HepG2 (cell line): Measurements from ENCODE around the gene SAP25. TPM values are rescaled to one million over a fixed set of nuclear protein-coding genes. Genes with fewer than 3 reads are reported as not detected.
A peak's percentile ranks its signal among the peaks of the same experiment; 100 is the strongest.

Experiments
- ATAC-seq: fragments of 200-7000 bp; cut with Tn5 transposase; 3 replicates; pipeline ENCODE4 v1.9.1; 2020; ENCODE audit warnings: mild to moderate bottlenecking, moderate library complexity
- BruUV-seq: library from RNA; stranded (reverse); fragments of 400-500 nt; replicated peaks from 2 replicates; lab custom pipeline; 2021; lab: Mats Ljungman, UMichigan
- CTCF ChIA-PET: fragments of 300-600 bp; formaldehyde crosslinking; extraction: SDS; loops from one replicate; lab custom pipeline; 2021; ENCODE audit warnings: low total read pairs, inconsistent platforms, low intra/inter-chr PET ratio; lab: Yijun Ruan, JAX
- POLR2A ChIA-PET: fragments of 350-600 bp; sonication (Branson Sonifier 250); formaldehyde crosslinking; loops from one replicate; lab custom pipeline; 2020; ENCODE audit warnings: antibody characterized with exemption, inconsistent platforms; lab: Yijun Ruan, JAX
- DNase-seq: peaks from one replicate; pipeline ENCODE4 v3.0.0-alpha.2; 2015; ENCODE audit warnings: low spot score
- FAIRE-seq: peaks from 3 replicates; lab custom pipeline; 2011; peaks lifted over from hg19 to GRCh38; lab: Jason Lieb, UNC
- H2AFZ ChIP-seq: one replicate; pipeline ENCODE4 v1.6.1; 2011; ENCODE audit warnings: low read length, inconsistent platforms
- H3K27ac ChIP-seq: fragments of 300-600 bp; 3 replicates; pipeline ENCODE4 v1.8.0; 2011; ENCODE audit warnings: mixed run types, mild to moderate bottlenecking, mixed read lengths, low read length, inconsistent platforms; ENCODE audit not compliant: insufficient read depth; ENCODE audit errors: extremely low read length
- H3K27me3 ChIP-seq, 2 experiments: fragments of 200-600 bp in 1 of 2; 2 replicates in 1 of 2; 3 replicates in 1 of 2; pipeline versions ENCODE4 v1.6.0 to v1.8.0; 2011; ENCODE audit warnings: low read length in 2 of 2, mild to moderate bottlenecking in 2 of 2, moderate library complexity in 2 of 2, inconsistent platforms in 1 of 2; ENCODE audit not compliant: insufficient read depth in 2 of 2, control insufficient read depth in 1 of 2
- H3K36me3 ChIP-seq, 2 experiments: fragments of 200-600 bp in 1 of 2; replicated peaks in 1 of 2; 2 replicates in 1 of 2; 3 replicates in 1 of 2; pipeline versions ENCODE4 v1.5.1 to v1.8.0; 2011; ENCODE audit warnings: low read length in 2 of 2, inconsistent platforms in 1 of 2; ENCODE audit not compliant: insufficient read depth in 2 of 2, control insufficient read depth in 1 of 2
- H3K4me1 ChIP-seq: 2 replicates; pipeline ENCODE4 v1.5.1; 2012; ENCODE audit warnings: low read length, inconsistent platforms; ENCODE audit not compliant: insufficient read depth
- H3K4me2 ChIP-seq: 2 replicates; pipeline ENCODE4 v1.6.0; 2011; ENCODE audit warnings: low read depth, low read length, inconsistent platforms
- H3K4me3 ChIP-seq, 3 experiments: fragments of 200-600 bp in 1 of 3; sonication (generic), shearing (Covaris generic) in 1 of 3; replicated peaks in 1 of 3; 2 replicates each; pipeline ENCODE4 v1.5.1; 2011 to 2016; ENCODE audit warnings: low read length in 3 of 3, inconsistent platforms in 2 of 3, low read depth in 2 of 3, mild to moderate bottlenecking in 2 of 3, control low read depth in 1 of 3, mixed read lengths in 1 of 3; ENCODE audit not compliant: insufficient read depth in 1 of 3
- H3K79me2 ChIP-seq: one replicate; pipeline ENCODE4 v1.6.1; 2011; ENCODE audit warnings: low read length, inconsistent platforms; ENCODE audit not compliant: insufficient read depth
- H3K9ac ChIP-seq: 2 replicates; pipeline ENCODE4 v1.6.0; 2011; ENCODE audit warnings: mild to moderate bottlenecking, low read depth, low read length, inconsistent platforms; ENCODE audit not compliant: insufficient read depth
- H3K9me3 ChIP-seq: 2 replicates; pipeline ENCODE4 v1.5.1; 2012; ENCODE audit warnings: mild to moderate bottlenecking, low read length
- H4K20me1 ChIP-seq: 2 replicates; pipeline ENCODE4 v1.6.0; 2011; ENCODE audit warnings: inconsistent platforms, mild to moderate bottlenecking, low read length, moderate library complexity; ENCODE audit not compliant: insufficient read depth
- HHEX ChIP-seq: IDR thresholded peaks from 2 replicates; pipeline ENCODE4 v1.6.1; 2016; ENCODE audit warnings: control low read depth
- NR1H2 ChIP-seq: sonication (generic); formaldehyde crosslinking; IDR thresholded peaks from 2 replicates; pipeline ENCODE4 v1.8.1; 2022; ENCODE audit warnings: low read depth, missing genetic modification reagents, borderline replicate concordance
- PRPF4 ChIP-seq: fragments of 200-400 bp; formaldehyde crosslinking; IDR thresholded peaks from 2 replicates; pipeline ENCODE4 v1.6.1; 2016; ENCODE audit warnings: low read length, low read depth; ENCODE audit not compliant: poor library complexity, severe bottlenecking
- REPIN1 ChIP-seq: sonication (generic); formaldehyde crosslinking; IDR thresholded peaks from 2 replicates; pipeline ENCODE4 v1.8.0; 2022; ENCODE audit warnings: missing genetic modification reagents, low read depth, mild to moderate bottlenecking, borderline replicate concordance
- ZBTB8A ChIP-seq: sonication (generic); formaldehyde crosslinking; IDR thresholded peaks from 2 replicates; pipeline ENCODE4 v1.4.0; 2020; ENCODE audit warnings: mild to moderate bottlenecking, low read depth, missing genetic modification reagents, borderline replicate concordance
- ZNF574 ChIP-seq: sonication (generic); formaldehyde crosslinking; IDR thresholded peaks from 2 replicates; pipeline ENCODE4 v1.4.0; 2020; ENCODE audit warnings: missing genetic modification reagents
- WGBS: methylation state at CpG from one replicate; pipeline ENCODE4 v1.1.6; 2017; ENCODE audit warnings: low lambda C conversion rate; 5-methylcytosine and 5-hydroxymethylcytosine counted together
- in situ Hi-C: cut with HindIII; loops from 2 replicates; pipeline ENCODE4 v1.10.0; 2017; ENCODE audit warnings: low pct_unique_long_range_greater_than_20kb; ENCODE audit not compliant: extremely low pct_ligation_motif_present
- intact Hi-C: fragments of 100-400 bp; cut with micrococcal nuclease; formaldehyde crosslinking; loops from one replicate; pipeline ENCODE4 v1.10.0; 2022; ENCODE audit not compliant: unreplicated experiment
- polyA plus RNA-seq, 8 experiments: library from polyadenylated mRNA; depleted of rRNA in 3 of 8; stranded (reverse) in 7 of 8; unstranded in 1 of 8; fragments of >200 nt; fragmentation: Illumina TruSeq in 4 of 8; extraction: Trizol in 4 of 8; gene quantifications; 2 replicates each; pipeline versions ENCODE4 v1.2.1 to v1.2.3, GENCODE V29; 2011 to 2016; ENCODE audit warnings: low read depth in 4 of 8, missing spikeins in 1 of 8, mixed read lengths in 1 of 8; ENCODE audit not compliant: insufficient read depth in 1 of 8
- total RNA-seq, 5 experiments: library from RNA; depleted of rRNA; stranded (reverse); fragments of >200 nt; fragmentation: Illumina TruSeq; extraction: Trizol; gene quantifications; 2 replicates each; pipeline ENCODE4 v1.2.3, GENCODE V29; 2016; ENCODE audit warnings: low read depth in 1 of 5
- TF ChIP-seq, protein P1 (sequence below): sonication (generic); formaldehyde crosslinking; IDR thresholded peaks from 2 replicates; pipeline ENCODE4 v1.4.0; 2020; ENCODE audit warnings: missing genetic modification reagents, borderline replicate concordance
- TF ChIP-seq, protein P2 (sequence below): sonication (generic); formaldehyde crosslinking; IDR thresholded peaks from 2 replicates; pipeline ENCODE4 v1.5.0; 2020; ENCODE audit warnings: missing genetic modification reagents, mild to moderate bottlenecking, borderline replicate concordance

SAP25 gene
- total and polyA plus RNA-seq, 2 of the 13 experiments (the other 11 are each of a cell fraction or from before 2014, with no cell fraction given): 0.15 to 0.20 TPM

GRCh38 chr7:100603726-100604027 lies 30.0 kb upstream of the SAP25 start (continued):
- TF ChIP-seq, protein P1, sequence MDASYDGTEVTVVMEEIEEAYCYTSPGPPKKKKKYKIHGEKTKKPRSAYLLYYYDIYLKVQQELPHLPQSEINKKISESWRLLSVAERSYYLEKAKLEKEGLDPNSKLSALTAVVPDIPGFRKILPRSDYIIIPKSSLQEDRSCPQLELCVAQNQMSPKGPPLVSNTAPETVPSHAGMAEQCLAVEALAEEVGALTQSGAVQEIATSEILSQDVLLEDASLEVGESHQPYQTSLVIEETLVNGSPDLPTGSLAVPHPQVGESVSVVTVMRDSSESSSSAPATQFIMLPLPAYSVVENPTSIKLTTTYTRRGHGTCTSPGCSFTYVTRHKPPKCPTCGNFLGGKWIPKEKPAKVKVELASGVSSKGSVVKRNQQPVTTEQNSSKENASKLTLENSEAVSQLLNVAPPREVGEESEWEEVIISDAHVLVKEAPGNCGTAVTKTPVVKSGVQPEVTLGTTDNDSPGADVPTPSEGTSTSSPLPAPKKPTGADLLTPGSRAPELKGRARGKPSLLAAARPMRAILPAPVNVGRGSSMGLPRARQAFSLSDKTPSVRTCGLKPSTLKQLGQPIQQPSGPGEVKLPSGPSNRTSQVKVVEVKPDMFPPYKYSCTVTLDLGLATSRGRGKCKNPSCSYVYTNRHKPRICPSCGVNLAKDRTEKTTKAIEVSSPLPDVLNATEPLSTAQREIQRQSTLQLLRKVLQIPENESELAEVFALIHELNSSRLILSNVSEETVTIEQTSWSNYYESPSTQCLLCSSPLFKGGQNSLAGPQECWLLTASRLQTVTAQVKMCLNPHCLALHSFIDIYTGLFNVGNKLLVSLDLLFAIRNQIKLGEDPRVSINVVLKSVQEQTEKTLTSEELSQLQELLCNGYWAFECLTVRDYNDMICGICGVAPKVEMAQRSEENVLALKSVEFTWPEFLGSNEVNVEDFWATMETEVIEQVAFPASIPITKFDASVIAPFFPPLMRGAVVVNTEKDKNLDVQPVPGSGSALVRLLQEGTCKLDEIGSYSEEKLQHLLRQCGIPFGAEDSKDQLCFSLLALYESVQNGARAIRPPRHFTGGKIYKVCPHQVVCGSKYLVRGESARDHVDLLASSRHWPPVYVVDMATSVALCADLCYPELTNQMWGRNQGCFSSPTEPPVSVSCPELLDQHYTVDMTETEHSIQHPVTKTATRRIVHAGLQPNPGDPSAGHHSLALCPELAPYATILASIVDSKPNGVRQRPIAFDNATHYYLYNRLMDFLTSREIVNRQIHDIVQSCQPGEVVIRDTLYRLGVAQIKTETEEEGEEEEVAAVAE (CRISPR knock-in tag): no peak
- TF ChIP-seq, protein P2, sequence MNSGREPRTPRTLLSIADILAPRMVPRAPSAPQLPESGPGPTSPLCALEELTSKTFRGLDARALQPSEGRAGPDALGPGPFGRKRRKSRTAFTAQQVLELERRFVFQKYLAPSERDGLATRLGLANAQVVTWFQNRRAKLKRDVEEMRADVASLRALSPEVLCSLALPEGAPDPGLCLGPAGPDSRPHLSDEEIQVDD: no peak
- TF ChIP-seq PRPF4 (no peak), HHEX (CRISPR knock-in tag) (no peak), ZBTB8A (no peak), NR1H2 (CRISPR knock-in tag) (no peak)

DNA sequence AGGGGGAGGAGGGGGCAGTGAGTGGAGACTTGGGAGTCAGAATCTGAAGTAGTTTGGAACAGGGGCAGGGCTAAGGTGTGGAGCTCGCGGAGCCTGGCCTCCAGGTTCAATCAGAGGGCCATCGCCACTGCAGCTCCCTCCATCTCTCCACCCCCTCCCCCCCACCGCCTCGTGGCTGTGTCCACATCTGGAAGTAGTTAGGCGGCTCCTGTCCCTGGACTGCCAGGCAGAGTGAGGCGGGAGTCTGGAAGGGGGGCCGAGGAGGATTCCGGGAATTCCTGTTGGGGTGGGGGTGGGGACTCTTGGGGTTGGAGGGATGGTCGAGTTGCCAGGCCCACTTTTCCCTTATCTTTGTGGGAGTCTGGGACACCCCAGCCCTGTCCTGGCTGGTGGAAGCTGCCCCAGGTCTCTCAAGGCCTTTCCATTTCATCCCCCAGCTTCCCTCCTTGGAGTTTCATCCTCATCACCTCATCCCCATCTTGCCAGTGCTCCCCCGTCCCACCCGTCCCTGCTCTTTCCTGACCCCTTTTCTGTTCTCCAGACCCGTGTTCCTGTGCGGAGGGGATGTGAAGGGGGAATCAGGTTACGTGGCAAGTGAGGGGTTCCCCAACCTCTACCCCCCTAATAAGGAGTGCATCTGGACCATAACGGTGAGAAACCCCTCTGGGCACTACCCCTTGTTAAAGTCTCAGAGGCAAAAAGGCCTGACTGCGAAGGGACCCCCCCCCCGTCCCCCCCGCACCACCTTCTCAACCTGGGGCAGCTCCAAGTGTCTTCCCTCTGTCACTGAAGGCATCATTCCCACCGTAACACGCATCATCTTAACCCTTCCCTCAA lies 29.4 kb upstream of the SAP25 start:
- ATAC-seq: peak; percentile 5; the same call in 1 of the 3 replicates
- H2AFZ ChIP-seq: no peak overlapping the region
- H3K27ac ChIP-seq: no peak overlapping the region
- H3K79me2 ChIP-seq: no peaks in the 10 kb centered on the region
- in situ Hi-C loops: no loop called here
- H3K9ac ChIP-seq: no peak overlapping the region
- no peak for TF ChIP-seq REPIN1 (CRISPR knock-in tag)
- TF ChIP-seq ZNF574: 0 out of 2 replicates have a peak, but pooled peaks have one; percentile 5
- ChIA-PET CTCF (no interaction called here), POLR2A (interaction anchor here (1.2 to 2.9 kb wide), 4 partner anchors 9 to 272 kb away, joined by 3 to 19 read pairs (median 10); partner anchors contain the start of genes FBXO24, LRCH4, MOSPD3 and POP7)
- H3K4me1 ChIP-seq: peaks cover 44% of the 10 kb centered on the region
- H3K27me3 ChIP-seq: 0 out of 5 replicates have a peak, but pooled peaks cover 0 to 2% of the 10 kb centered on the region in 2 experiments
- WGBS: 46% methylated on average over 20 of the region's 21 CpGs
- DNase-seq: no peak
- peak overlapping the region; percentile 86 for H3K4me2 ChIP-seq
- no peak for FAIRE-seq
- peak overlapping the region in 2 of 3 experiments; percentile 36 to 71; a peak in 2 of 6 replicates for H3K4me3 ChIP-seq
- no TSS peak for BruUV-seq
- intact Hi-C loops: no loop called here
- no peaks in the 10 kb centered on the region for H3K9me3 ChIP-seq
- H4K20me1 ChIP-seq: no peaks in the 10 kb centered on the region
- H3K36me3 ChIP-seq: no peaks in the 10 kb centered on the region
